ENCODE measurements around the gene DUXB. TPM values are rescaled to one million over a fixed set of nuclear protein-coding genes. Genes with fewer than 3 reads are reported as not detected.

Gene DUXB
- polyA plus RNA-seq, 1 donor (not counting 4 experiments of a cell fraction or from before 2014, with no cell fraction given): not detected

GRCh38 chr16:75746359-75746758, 45.1 kb upstream of the DUXB start:
- Histone ChIP-seq H3K9me1 (ENCODE audit: control insufficient read depth, extremely low read depth, insufficient read depth, low read length) (no peaks in the 10 kb centered on the region), H3K27me3 (ENCODE audit: control insufficient read depth, extremely low read depth, insufficient read depth, low read length) (no peaks in the 10 kb centered on the region), H3K36me3 (ENCODE audit: control insufficient read depth in 2 of 2, extremely low read depth in 1 of 2, insufficient read depth in 2 of 2, low read length in 2 of 2) (no peaks in the 10 kb centered on the region), H4K20me1 (ENCODE audit: control insufficient read depth, extremely low read depth, insufficient read depth, low read length) (no peaks in the 10 kb centered on the region), H3K9me3 (ENCODE audit: control insufficient read depth, low read depth, low read length) (no peaks in the 10 kb centered on the region), H3K27ac (ENCODE audit: control insufficient read depth, insufficient read depth, low read length) (no peak overlapping the region), H3K9ac (ENCODE audit: control insufficient read depth, extremely low read depth, insufficient read depth, low read length) (no peak overlapping the region), H2AFZ (ENCODE audit: control insufficient read depth, low read length) (no peak overlapping the region), H3K4me1 (ENCODE audit: control insufficient read depth, extremely low read depth, insufficient read depth, low read length) (no peaks in the 10 kb centered on the region), H3K4me2 (ENCODE audit: control insufficient read depth, extremely low read depth, insufficient read depth, low read depth, low read length) (no peak overlapping the region), H3K79me2 (ENCODE audit: control insufficient read depth, insufficient read depth, low read length) (no peaks in the 10 kb centered on the region), H3K4me3 (ENCODE audit: control insufficient read depth in 2 of 3, extremely low read depth in 1 of 3, insufficient read depth in 2 of 3, low read depth in 1 of 3, low read length in 3 of 3) (no peak overlapping the region)
- TF ChIP-seq EZH2 (IDR thresholded peaks at IDR 0.05; ENCODE audit: low read length): no peak
- no peak for TF ChIP-seq CTCF (optimal IDR thresholded peaks at IDR 0.05 in 1 of 3, IDR thresholded peaks at IDR 0.05 in 1 of 3, conservative IDR thresholded peaks at IDR 0.05 in 1 of 3; ENCODE audit: extremely low read depth in 1 of 3, insufficient read depth in 2 of 3, low read length in 3 of 3)
- DNase-seq (ENCODE audit: low read depth, low spot score) (no peak), FAIRE-seq (no peak)
- dilution Hi-C loops (cut with MboI; ENCODE audit: extremely low pct_ligation_motif_present, low sequenced_read_pairs): no loop called here

- dilution Hi-C loops (cut with MboI; ENCODE audit: extremely low pct_ligation_motif_present, low sequenced_read_pairs): no loop called here
- no peak for FAIRE-seq
- Histone ChIP-seq H3K27ac (ENCODE audit: control insufficient read depth, insufficient read depth, low read length) (no peak overlapping the region), H3K79me2 (ENCODE audit: control insufficient read depth, insufficient read depth, low read length) (no peaks in the 10 kb centered on the region), H3K9ac (ENCODE audit: control insufficient read depth, extremely low read depth, insufficient read depth, low read length) (no peak overlapping the region), H3K9me3 (ENCODE audit: control insufficient read depth, low read depth, low read length) (no peaks in the 10 kb centered on the region), H4K20me1 (ENCODE audit: control insufficient read depth, extremely low read depth, insufficient read depth, low read length) (no peaks in the 10 kb centered on the region), H3K27me3 (ENCODE audit: control insufficient read depth, extremely low read depth, insufficient read depth, low read length) (no peaks in the 10 kb centered on the region), H2AFZ (ENCODE audit: control insufficient read depth, low read length) (no peak overlapping the region), H3K4me1 (ENCODE audit: control insufficient read depth, extremely low read depth, insufficient read depth, low read length) (no peaks in the 10 kb centered on the region), H3K9me1 (ENCODE audit: control insufficient read depth, extremely low read depth, insufficient read depth, low read length) (no peaks in the 10 kb centered on the region), H3K4me3 (ENCODE audit: control insufficient read depth in 2 of 3, extremely low read depth in 1 of 3, insufficient read depth in 2 of 3, low read depth in 1 of 3, low read length in 3 of 3) (no peak overlapping the region), H3K4me2 (ENCODE audit: control insufficient read depth, extremely low read depth, insufficient read depth, low read depth, low read length) (no peak overlapping the region), H3K36me3 (ENCODE audit: control insufficient read depth in 2 of 2, extremely low read depth in 1 of 2, insufficient read depth in 2 of 2, low read length in 2 of 2) (no peaks in the 10 kb centered on the region)
- TF ChIP-seq EZH2 (IDR thresholded peaks at IDR 0.05; ENCODE audit: low read length): no peak
- no peak for DNase-seq (ENCODE audit: low read depth, low spot score)
Measured at GRCh38 chr16:75745823-75746222, 44.6 kb upstream of the DUXB start.

GRCh38 chr16:75745242-75745641, 44.0 kb upstream of the DUXB start:
- Histone ChIP-seq H3K79me2 (ENCODE audit: control insufficient read depth, insufficient read depth, low read length) (no peaks in the 10 kb centered on the region), H4K20me1 (ENCODE audit: control insufficient read depth, extremely low read depth, insufficient read depth, low read length) (no peaks in the 10 kb centered on the region), H3K4me1 (ENCODE audit: control insufficient read depth, extremely low read depth, insufficient read depth, low read length) (no peaks in the 10 kb centered on the region), H3K9ac (ENCODE audit: control insufficient read depth, extremely low read depth, insufficient read depth, low read length) (no peak overlapping the region), H3K9me3 (ENCODE audit: control insufficient read depth, low read depth, low read length) (no peaks in the 10 kb centered on the region), H3K9me1 (ENCODE audit: control insufficient read depth, extremely low read depth, insufficient read depth, low read length) (no peaks in the 10 kb centered on the region), H3K4me2 (ENCODE audit: control insufficient read depth, extremely low read depth, insufficient read depth, low read depth, low read length) (no peak overlapping the region), H3K36me3 (ENCODE audit: control insufficient read depth in 2 of 2, extremely low read depth in 1 of 2, insufficient read depth in 2 of 2, low read length in 2 of 2) (no peaks in the 10 kb centered on the region), H3K27me3 (ENCODE audit: control insufficient read depth, extremely low read depth, insufficient read depth, low read length) (no peaks in the 10 kb centered on the region), H3K4me3 (ENCODE audit: control insufficient read depth in 2 of 3, extremely low read depth in 1 of 3, insufficient read depth in 2 of 3, low read depth in 1 of 3, low read length in 3 of 3) (no peak overlapping the region), H2AFZ (ENCODE audit: control insufficient read depth, low read length) (no peak overlapping the region), H3K27ac (ENCODE audit: control insufficient read depth, insufficient read depth, low read length) (no peak overlapping the region)
- dilution Hi-C loops (cut with MboI; ENCODE audit: extremely low pct_ligation_motif_present, low sequenced_read_pairs): no loop called here
- no peak for TF ChIP-seq CTCF (optimal IDR thresholded peaks at IDR 0.05 in 1 of 3, IDR thresholded peaks at IDR 0.05 in 1 of 3, conservative IDR thresholded peaks at IDR 0.05 in 1 of 3; ENCODE audit: extremely low read depth in 1 of 3, insufficient read depth in 2 of 3, low read length in 3 of 3)
- no peak for TF ChIP-seq EZH2 (IDR thresholded peaks at IDR 0.05; ENCODE audit: low read length)
- no peak for FAIRE-seq
- no peak for DNase-seq (ENCODE audit: low read depth, low spot score)
